Measurements from ENCODE around the gene KITLG. TPM values are rescaled to one million over a fixed set of nuclear protein-coding genes. Genes with fewer than 3 reads are reported as not detected.
"Not testable (repeated sequence)": the region's sequence is repeated elsewhere in the genome, so short reads cannot be mapped to it uniquely, and the experiment has no call there.

Gene KITLG
- total RNA-seq, 1 donor from 2014 or later, result not detected

DNA sequence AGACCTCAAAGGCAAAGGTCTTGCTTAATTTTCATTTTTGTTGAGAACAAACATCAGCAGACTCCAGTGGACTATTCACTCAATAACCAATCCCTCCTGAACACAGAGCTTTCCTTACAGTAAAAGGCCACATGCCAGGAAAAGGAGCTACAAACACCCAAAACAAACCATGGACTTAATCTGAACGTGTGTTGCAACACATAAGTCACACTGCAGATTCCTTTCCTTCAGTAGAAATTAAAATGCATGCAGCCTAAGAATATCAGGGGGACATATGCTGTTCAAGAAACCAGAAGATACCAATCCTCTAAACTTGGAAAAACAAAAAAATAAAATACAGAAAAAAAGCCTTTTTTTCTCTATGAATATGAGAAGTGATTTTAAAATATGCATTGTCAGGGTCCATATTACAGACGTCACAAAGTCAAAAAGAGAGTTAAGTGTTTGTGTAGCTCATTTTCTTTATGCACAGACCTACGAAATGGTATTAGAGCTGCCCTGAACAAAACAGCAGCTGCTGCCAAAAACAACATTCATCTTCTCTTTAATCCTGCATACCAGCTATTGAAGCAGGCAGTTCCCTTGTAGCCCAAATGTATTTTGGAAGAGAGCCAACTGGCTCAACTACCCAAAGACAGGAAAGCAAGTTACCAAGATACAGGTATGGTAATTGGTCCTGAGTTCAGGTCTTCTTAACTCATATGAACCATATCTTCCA, 26.2 kb downstream of the KITLG start:
- DNase-seq (no peak), ATAC-seq (ENCODE audit: low read depth) (no peak)
- CTCF ChIA-PET, result no interaction called here
- Mint-ChIP-seq H3K4me1 (no peaks in the 10 kb centered on the region), H3K36me3 (ENCODE audit: low read depth) (no peaks in the 10 kb centered on the region), H3K9me3 (peaks cover 2% of the 10 kb centered on the region), H3K27ac (no peak overlapping the region), H3K27me3 (no peaks in the 10 kb centered on the region), H3K4me3 (no peak overlapping the region)
- TF ChIP-seq, protein P1, sequence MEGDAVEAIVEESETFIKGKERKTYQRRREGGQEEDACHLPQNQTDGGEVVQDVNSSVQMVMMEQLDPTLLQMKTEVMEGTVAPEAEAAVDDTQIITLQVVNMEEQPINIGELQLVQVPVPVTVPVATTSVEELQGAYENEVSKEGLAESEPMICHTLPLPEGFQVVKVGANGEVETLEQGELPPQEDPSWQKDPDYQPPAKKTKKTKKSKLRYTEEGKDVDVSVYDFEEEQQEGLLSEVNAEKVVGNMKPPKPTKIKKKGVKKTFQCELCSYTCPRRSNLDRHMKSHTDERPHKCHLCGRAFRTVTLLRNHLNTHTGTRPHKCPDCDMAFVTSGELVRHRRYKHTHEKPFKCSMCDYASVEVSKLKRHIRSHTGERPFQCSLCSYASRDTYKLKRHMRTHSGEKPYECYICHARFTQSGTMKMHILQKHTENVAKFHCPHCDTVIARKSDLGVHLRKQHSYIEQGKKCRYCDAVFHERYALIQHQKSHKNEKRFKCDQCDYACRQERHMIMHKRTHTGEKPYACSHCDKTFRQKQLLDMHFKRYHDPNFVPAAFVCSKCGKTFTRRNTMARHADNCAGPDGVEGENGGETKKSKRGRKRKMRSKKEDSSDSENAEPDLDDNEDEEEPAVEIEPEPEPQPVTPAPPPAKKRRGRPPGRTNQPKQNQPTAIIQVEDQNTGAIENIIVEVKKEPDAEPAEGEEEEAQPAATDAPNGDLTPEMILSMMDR (IDR thresholded peaks at IDR 0.05), result no peak
- intact Hi-C loops (cut with micrococcal nuclease), result no loop called here
- POLR2A ChIA-PET, result no interaction called here

DNA sequence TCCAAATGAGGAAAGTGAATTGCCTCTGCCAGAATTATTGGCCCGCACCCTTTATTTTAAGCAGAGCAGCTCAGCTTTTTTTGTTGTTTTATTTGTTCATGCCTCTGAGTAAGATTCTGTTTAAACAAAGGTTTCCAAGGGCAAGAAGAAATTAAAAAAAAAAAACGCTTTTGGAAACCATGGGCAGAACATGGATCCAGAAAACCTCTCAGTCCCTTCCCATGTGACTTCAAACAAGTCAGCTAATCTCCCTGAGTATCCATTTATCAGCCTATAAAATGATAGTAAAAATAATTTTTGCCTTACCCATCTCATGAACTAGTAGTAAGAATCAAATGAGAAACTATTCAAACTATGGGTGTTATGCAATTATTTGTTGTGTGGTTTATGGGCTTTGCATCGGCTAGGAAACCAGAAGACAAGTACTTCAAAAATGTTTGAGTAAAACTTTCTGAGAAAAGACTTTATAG, 27.6 kb downstream of the KITLG start:
- Mint-ChIP-seq H3K4me3 (no peak overlapping the region), H3K9me3 (peaks cover 2% of the 10 kb centered on the region), H3K27ac (no peak overlapping the region), H3K27me3 (no peaks in the 10 kb centered on the region), H3K4me1 (no peaks in the 10 kb centered on the region), H3K36me3 (ENCODE audit: low read depth) (no peaks in the 10 kb centered on the region)
- no peak for DNase-seq
- ChIA-PET POLR2A (no interaction called here), CTCF (no interaction called here)
- intact Hi-C loops (cut with micrococcal nuclease), result no loop called here
- ATAC-seq (ENCODE audit: low read depth), result no peak
- TF ChIP-seq, protein P1 (IDR thresholded peaks at IDR 0.05), result no peak

DNA sequence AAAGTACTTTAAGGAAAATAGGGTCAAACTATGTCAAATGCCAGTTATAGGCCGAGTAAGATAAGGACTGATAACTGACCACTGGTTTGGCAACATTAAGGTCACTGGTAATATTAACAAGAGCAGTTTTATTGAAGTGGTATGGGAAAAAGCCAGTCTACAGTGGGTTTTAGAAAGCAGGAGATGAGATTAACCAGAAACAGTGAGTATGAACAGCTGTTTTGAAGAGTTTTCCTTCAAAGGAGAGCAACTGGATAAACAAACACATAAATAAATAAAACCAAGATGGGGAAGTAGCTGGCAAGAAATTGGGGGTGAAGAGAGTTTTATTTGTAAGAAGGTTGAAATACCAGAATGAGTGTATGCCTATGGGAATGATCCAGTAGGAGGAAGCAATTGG, 30.3 kb downstream of the KITLG start:
- ChIA-PET CTCF (no interaction called here), POLR2A (no interaction called here)
- Mint-ChIP-seq H3K9me3 (peaks cover 2% of the 10 kb centered on the region), H3K4me1 (no peaks in the 10 kb centered on the region), H3K27me3 (no peaks in the 10 kb centered on the region), H3K4me3 (no peak overlapping the region), H3K36me3 (ENCODE audit: low read depth) (no peaks in the 10 kb centered on the region), H3K27ac (no peak overlapping the region)
- DNase-seq, result no peak
- ATAC-seq (ENCODE audit: low read depth), result no peak
- TF ChIP-seq, protein P1 (IDR thresholded peaks at IDR 0.05), result no peak
- intact Hi-C loops (cut with micrococcal nuclease), result no loop called here

DNA sequence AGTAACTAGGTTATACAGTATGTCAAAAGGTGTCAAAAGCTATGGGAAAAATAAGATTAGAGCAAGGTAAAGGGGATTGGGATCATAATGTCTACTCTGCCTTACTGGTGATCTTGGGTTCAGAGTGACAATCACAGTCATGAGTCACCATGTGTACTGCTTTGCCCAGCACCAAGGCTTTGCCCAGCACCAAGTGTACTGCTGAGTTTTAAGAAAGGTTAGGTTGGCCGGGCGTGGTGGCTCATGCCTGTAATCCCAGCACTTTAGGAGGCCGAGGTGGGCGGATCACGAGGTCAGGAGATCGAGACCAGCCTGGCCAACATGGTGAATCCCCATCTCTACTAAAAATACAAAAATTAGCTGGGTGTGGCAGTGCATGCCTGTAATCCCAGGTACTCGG, 32.3 kb downstream of the KITLG start:
- H3K27me3 Mint-ChIP-seq; DNase-seq; H3K27ac Mint-ChIP-seq; intact Hi-C loops (cut with micrococcal nuclease); H3K4me1 Mint-ChIP-seq; ATAC-seq (ENCODE audit: low read depth); H3K4me3 Mint-ChIP-seq; POLR2A ChIA-PET; H3K36me3 Mint-ChIP-seq (ENCODE audit: low read depth); H3K9me3 Mint-ChIP-seq; CTCF ChIA-PET: not testable (repeated sequence)

DNA sequence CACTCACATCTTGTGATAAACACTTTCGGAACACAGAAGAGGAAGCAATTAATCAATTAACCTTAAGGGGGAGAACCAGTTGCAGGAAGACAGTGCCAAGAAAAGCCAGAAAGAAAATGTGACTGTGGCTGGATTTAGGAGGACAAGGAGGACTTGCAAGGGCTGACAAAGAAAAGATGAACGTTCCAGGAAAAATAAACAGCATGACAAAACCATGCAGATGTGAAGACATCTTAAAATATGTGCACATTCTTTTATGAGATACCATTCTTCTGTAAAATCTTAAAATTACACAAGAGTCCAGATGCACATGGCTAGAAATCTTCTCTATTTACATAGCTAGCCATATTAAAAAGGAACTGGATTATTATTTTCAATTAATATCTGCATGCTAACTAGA, 33.4 kb downstream of the KITLG start:
- ChIA-PET POLR2A (no interaction called here), CTCF (no interaction called here)
- Mint-ChIP-seq H3K4me3 (no peak overlapping the region), H3K4me1 (no peaks in the 10 kb centered on the region), H3K9me3 (peaks cover 3% of the 10 kb centered on the region), H3K36me3 (ENCODE audit: low read depth) (no peaks in the 10 kb centered on the region), H3K27me3 (no peaks in the 10 kb centered on the region), H3K27ac (no peak overlapping the region)
- DNase-seq, result no peak
- TF ChIP-seq, protein P1 (IDR thresholded peaks at IDR 0.05), result no peak
- intact Hi-C loops (cut with micrococcal nuclease), result no loop called here
- ATAC-seq (ENCODE audit: low read depth), result no peak

DNA sequence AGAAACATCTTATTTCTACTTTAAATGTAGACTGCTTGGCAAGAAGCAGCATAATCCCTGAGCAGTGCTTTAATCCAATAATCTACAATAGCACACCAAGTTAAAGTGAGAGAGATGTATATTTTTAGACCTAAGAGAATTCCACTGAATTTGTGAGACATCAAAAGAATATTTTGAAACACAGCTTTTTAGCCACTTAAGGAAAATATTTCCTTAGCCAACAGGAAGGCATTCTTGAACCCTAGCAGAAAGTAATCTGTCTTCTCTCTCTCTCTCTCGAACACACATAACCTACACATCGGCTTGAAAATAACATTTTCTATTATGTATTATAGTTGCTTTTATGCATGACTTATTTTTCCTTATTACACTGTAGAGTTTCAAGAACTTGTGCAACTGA, 34.0 kb downstream of the KITLG start:
- no peak for ATAC-seq (ENCODE audit: low read depth)
- CTCF ChIA-PET, result no interaction called here

More for the DNA sequence above, 34.0 kb downstream of the KITLG start:
- H3K27ac Mint-ChIP-seq, result no peak overlapping the region
- H3K36me3 Mint-ChIP-seq (ENCODE audit: low read depth), result no peaks in the 10 kb centered on the region
- peaks cover 3% of the 10 kb centered on the region for H3K9me3 Mint-ChIP-seq
- POLR2A ChIA-PET, result no interaction called here
- H3K27me3 Mint-ChIP-seq, result no peaks in the 10 kb centered on the region
- TF ChIP-seq, protein P1 (IDR thresholded peaks at IDR 0.05), result no peak
- intact Hi-C loops (cut with micrococcal nuclease), result no loop called here
- no peak overlapping the region for H3K4me3 Mint-ChIP-seq
- no peaks in the 10 kb centered on the region for H3K4me1 Mint-ChIP-seq
- no peak for DNase-seq
